A549 (cell line): ENCODE measurements around the gene CABP1. TPM values are rescaled to one million over a fixed set of nuclear protein-coding genes. Genes with fewer than 3 reads are reported as not detected.

Experiments used
- ATAC-seq, 2 experiments: fragments of 200-7000 bp in 1 of 2; fragments of >200 bp in 1 of 2; cut with Nextera tagmentation in 1 of 2; cut with Tn5 transposase in 1 of 2; 3 replicates each; pipeline versions ENCODE4 v1.8.0 to v1.9.1; 2018 to 2020; ENCODE audit warnings: mild to moderate bottlenecking in 1 of 2, moderate library complexity in 1 of 2
- CTCF ChIA-PET: fragments of 300-600 bp; sonication (Branson Sonifier 250); formaldehyde crosslinking; extraction: SDS; loops from one replicate; lab custom pipeline; 2021; ENCODE audit warnings: antibody characterized with exemption, inconsistent platforms; lab: Yijun Ruan, JAX
- POLR2A ChIA-PET: fragments of 350-600 bp; formaldehyde crosslinking; extraction: SDS; loops from one replicate; lab custom pipeline; 2021; ENCODE audit warnings: antibody characterized with exemption, inconsistent platforms; lab: Yijun Ruan, JAX
- DNase-seq, 2 experiments: peaks; one replicate each; pipeline versions ENCODE4 v3.0.0 to v3.0.0-alpha.2; 2011 to 2016; ENCODE audit warnings: low read depth in 1 of 2, low spot score in 1 of 2
- FAIRE-seq: peaks from 2 replicates; lab custom pipeline; 2011; peaks lifted over from hg19 to GRCh38; lab: Jason Lieb, UNC
- H3K27ac ChIP-seq, 2 experiments: fragments of >200 bp; sonication (Bioruptor Twin); formaldehyde crosslinking; 3 replicates each; pipeline ENCODE4 v1.5.1; 2016 to 2017
- H3K4me1 ChIP-seq: fragments of >200 bp; sonication (Bioruptor Twin); formaldehyde crosslinking; 3 replicates; pipeline ENCODE4 v1.6.1; 2016
- H3K4me2 ChIP-seq: fragments of >200 bp; sonication (Bioruptor Twin); formaldehyde crosslinking; 3 replicates; pipeline ENCODE4 v1.6.1; 2016
- H3K4me3 ChIP-seq: fragments of >200 bp; sonication (Bioruptor Twin); formaldehyde crosslinking; 3 replicates; pipeline ENCODE4 v1.5.1; 2016
- H3K9me3 ChIP-seq: fragments of >200 bp; sonication (Bioruptor Twin); formaldehyde crosslinking; 3 replicates; pipeline ENCODE4 v1.6.1; 2016
- BHLHE40 ChIP-seq: IDR thresholded peaks from 2 replicates; pipeline ENCODE4 v1.6.1; 2012; ENCODE audit warnings: low read depth, low read length, inconsistent platforms
- CBX8 ChIP-seq: fragments of 200-600 bp; sonication (generic); IDR thresholded peaks from 2 replicates; pipeline ENCODE4 v1.6.1; 2016
- CEBPB ChIP-seq, 2 experiments: fragments of >200 bp in 1 of 2; sonication (Bioruptor Twin) in 1 of 2; formaldehyde crosslinking in 1 of 2; IDR thresholded peaks; 2 replicates each; pipeline ENCODE4 v1.6.1; 2012 to 2016
- CHD2 ChIP-seq: fragments of 150-350 bp; IDR thresholded peaks from 2 replicates; pipeline ENCODE4 v1.6.1; 2014; ENCODE audit warnings: low read length; ENCODE audit not compliant: partially characterized antibody
- EP300 ChIP-seq, 2 experiments: fragments of >200 bp; sonication (Bioruptor Twin); formaldehyde crosslinking; IDR thresholded peaks; 2 replicates in 1 of 2; 3 replicates in 1 of 2; pipeline ENCODE4 v1.6.1; 2016 to 2017
- ESRRA ChIP-seq: fragments of 150-350 bp; IDR thresholded peaks from 2 replicates; pipeline ENCODE4 v1.6.1; 2014; ENCODE audit warnings: mild to moderate bottlenecking, low read length, borderline replicate concordance
- FOSB ChIP-seq: fragments of 250-450 bp; sonication (Bioruptor Pico); IDR thresholded peaks from 2 replicates; pipeline ENCODE4 v1.5.0; 2020; ENCODE audit warnings: mild to moderate bottlenecking, moderate library complexity
- FOSL2 ChIP-seq, 2 experiments: fragments of 450-650 bp in 1 of 2; fragments of >200 bp in 1 of 2; sonication (Bioruptor Twin) in 1 of 2; formaldehyde crosslinking; IDR thresholded peaks; 2 replicates each; pipeline versions ENCODE4 v1.5.0 to v1.6.1; 2016 to 2020; ENCODE audit warnings: mild to moderate bottlenecking in 1 of 2, moderate library complexity in 1 of 2
- GATA3 ChIP-seq: IDR thresholded peaks from 2 replicates; pipeline ENCODE4 v1.6.1; 2012; ENCODE audit warnings: borderline replicate concordance
- HDAC2 ChIP-seq: fragments of 200-600 bp; sonication (generic); IDR thresholded peaks from 2 replicates; pipeline ENCODE4 v1.6.1; 2016
- NFE2L2 ChIP-seq: fragments of 150-350 bp; conservative IDR thresholded peaks from 2 replicates; pipeline ENCODE4 v1.6.1; 2014; ENCODE audit warnings: low read length
- PHF8 ChIP-seq: fragments of 200-600 bp; sonication (generic); IDR thresholded peaks from 2 replicates; pipeline ENCODE4 v1.6.1; 2016; ENCODE audit warnings: low read depth, mild to moderate bottlenecking, antibody characterized with exemption, moderate library complexity, borderline replicate concordance
- RAD21 ChIP-seq, 2 experiments: fragments of >200 bp in 1 of 2; sonication (Bioruptor Twin) in 1 of 2; formaldehyde crosslinking in 1 of 2; IDR thresholded peaks in 1 of 2; conservative IDR thresholded peaks in 1 of 2; 2 replicates in 1 of 2; 3 replicates in 1 of 2; pipeline ENCODE4 v1.6.1; 2012 to 2018; ENCODE audit warnings: inconsistent platforms in 1 of 2
- RARB ChIP-seq: fragments of 250-450 bp; sonication (Bioruptor Pico); IDR thresholded peaks from 2 replicates; pipeline ENCODE4 v1.8.0; 2021; ENCODE audit warnings: mild to moderate bottlenecking, moderate library complexity
- RFX5 ChIP-seq: fragments of 450-650 bp; IDR thresholded peaks from 2 replicates; pipeline ENCODE4 v1.7.1; 2014; ENCODE audit warnings: antibody characterized with exemption, mild to moderate bottlenecking, moderate library complexity
- ZC3H11A ChIP-seq: fragments of 450-650 bp; IDR thresholded peaks from 2 replicates; pipeline ENCODE4 v1.6.1; 2014; ENCODE audit warnings: antibody characterized with exemption, mild to moderate bottlenecking
- ZNF302 ChIP-seq: fragments of 250-450 bp; sonication (Bioruptor Pico); IDR thresholded peaks from 2 replicates; pipeline ENCODE4 v1.9.0; 2021; ENCODE audit warnings: inconsistent platforms, mild to moderate bottlenecking, moderate library complexity
- WGBS: methylation state at CpG from one replicate; pipeline ENCODE4 v1.1.6; 2017; ENCODE audit errors: missing lambda C conversion rate; 5-methylcytosine and 5-hydroxymethylcytosine counted together
- polyA plus RNA-seq, 4 experiments: library from polyadenylated mRNA; depleted of rRNA in 3 of 4; stranded (reverse); fragments of >200 nt; fragmentation: RNase III in 1 of 4; extraction: RNeasy Plus Mini Kit Qiagen cat#74134 plus additional on column Dnase treatment in 1 of 4; gene quantifications; 2 replicates in 3 of 4; 3 replicates in 1 of 4; pipeline ENCODE4 v1.2.3, GENCODE V29; 2011 to 2017
- TF ChIP-seq, protein P1 (sequence below): IDR thresholded peaks from 2 replicates; pipeline ENCODE4 v1.6.1; 2012
- TF ChIP-seq, protein P2 (sequence below): fragments of 250-450 bp; sonication (Bioruptor Pico); IDR thresholded peaks from 2 replicates; pipeline ENCODE4 v1.5.0; 2021; ENCODE audit warnings: mild to moderate bottlenecking, moderate library complexity, borderline replicate concordance
- TF ChIP-seq, protein P3 (sequence below): fragments of 150-350 bp; IDR thresholded peaks from 2 replicates; pipeline ENCODE4 v1.6.1; 2014; ENCODE audit warnings: low read depth, mild to moderate bottlenecking, low read length
- TF ChIP-seq, protein P4 (sequence below): fragments of 450-650 bp; IDR thresholded peaks from 2 replicates; pipeline ENCODE4 v1.6.1; 2014; ENCODE audit warnings: antibody characterized with exemption
- TF ChIP-seq, protein P5 (sequence below): IDR thresholded peaks from 2 replicates; pipeline ENCODE4 v1.6.1; 2012
- TF ChIP-seq, protein P6 (sequence below): fragments of >200 bp; sonication (Bioruptor Twin); formaldehyde crosslinking; IDR thresholded peaks from 3 replicates; pipeline ENCODE4 v1.6.1; 2016

The CABP1 gene
- polyA plus RNA-seq, 2 of the 4 experiments (the other 2 are of a cell fraction): 0.15 to 0.22 TPM

DNA sequence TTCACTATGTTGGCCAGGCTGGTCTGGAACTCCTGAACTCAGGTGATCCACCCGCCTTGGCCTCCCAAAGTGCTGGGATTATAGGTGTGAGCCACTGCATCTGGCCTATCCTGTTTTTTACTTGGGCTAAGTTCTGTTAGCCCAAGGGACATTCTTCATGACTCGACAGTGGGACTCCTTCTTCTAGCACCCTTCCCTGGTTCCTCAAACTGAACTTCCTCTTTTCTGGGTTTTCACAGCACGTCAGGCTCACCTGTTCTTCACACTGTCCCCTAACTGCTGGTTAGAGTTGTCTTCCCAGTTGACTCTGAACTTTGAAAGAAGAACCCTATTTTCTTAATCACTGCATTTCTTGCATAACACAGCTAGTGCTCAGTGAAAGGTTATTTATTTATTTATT, 22.5 kb downstream of the CABP1 start:
- POLR2A ChIA-PET: no interaction called here
- ATAC-seq (no peak), FAIRE-seq (no peak), DNase-seq (no peak)
- CTCF ChIA-PET: interaction anchor here (0.7 to 3.1 kb wide), 3 partner anchors 12 to 72 kb away, joined by 3 to 26 read pairs (median 3); no protein-coding TSS in a partner anchor
- no peak overlapping the region for H3K4me2 ChIP-seq
- TF ChIP-seq, protein P1, sequence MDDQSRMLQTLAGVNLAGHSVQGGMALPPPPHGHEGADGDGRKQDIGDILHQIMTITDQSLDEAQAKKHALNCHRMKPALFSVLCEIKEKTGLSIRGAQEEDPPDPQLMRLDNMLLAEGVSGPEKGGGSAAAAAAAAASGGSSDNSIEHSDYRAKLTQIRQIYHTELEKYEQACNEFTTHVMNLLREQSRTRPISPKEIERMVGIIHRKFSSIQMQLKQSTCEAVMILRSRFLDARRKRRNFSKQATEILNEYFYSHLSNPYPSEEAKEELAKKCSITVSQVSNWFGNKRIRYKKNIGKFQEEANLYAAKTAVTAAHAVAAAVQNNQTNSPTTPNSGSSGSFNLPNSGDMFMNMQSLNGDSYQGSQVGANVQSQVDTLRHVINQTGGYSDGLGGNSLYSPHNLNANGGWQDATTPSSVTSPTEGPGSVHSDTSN: no peak
- TF ChIP-seq PHF8 (no peak), FOSL2 (IDR thresholded peaks at IDR 0.05) (no peak), FOSL2 (CRISPR knock-in tag; IDR thresholded peaks at IDR 0.05) (no peak)
- H3K4me1 ChIP-seq: no peaks in the 10 kb centered on the region
- 65% methylated on average over 3 of the region's 3 CpGs for WGBS
- H3K9me3 ChIP-seq: no peaks in the 10 kb centered on the region
- no peak overlapping the region for H3K27ac ChIP-seq
- H3K4me3 ChIP-seq: no peak overlapping the region

DNA sequence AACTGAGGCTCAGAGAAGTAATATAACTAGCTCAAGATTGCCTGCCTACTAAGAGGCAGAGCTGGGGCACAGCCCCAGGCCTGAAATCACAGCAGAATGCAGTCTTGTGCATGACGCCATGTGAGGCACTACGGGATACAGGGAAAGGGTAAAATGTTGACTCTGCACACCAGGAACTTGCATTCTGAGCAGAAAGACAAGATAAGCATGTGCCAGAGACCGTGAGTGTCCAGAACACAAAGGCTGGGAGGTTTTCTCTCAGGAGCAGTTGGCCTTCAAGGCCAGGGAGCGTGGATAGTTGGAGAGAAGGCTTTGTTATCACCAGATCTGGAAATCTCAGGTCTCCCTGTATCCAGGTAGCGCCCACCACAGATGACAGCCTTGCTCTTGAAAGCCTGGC, 23.3 kb downstream of the CABP1 start:
- POLR2A ChIA-PET: no interaction called here
- DNase-seq (no peak), ATAC-seq (no peak), FAIRE-seq (no peak)
- CTCF ChIA-PET: interaction anchor here (1.1 to 3.1 kb wide), 3 partner anchors 14 to 72 kb away, joined by 3 to 26 read pairs (median 11); no protein-coding TSS in a partner anchor
- Histone ChIP-seq H3K4me1 (no peaks in the 10 kb centered on the region), H3K27ac (no peak overlapping the region), H3K4me2 (no peak overlapping the region), H3K4me3 (no peak overlapping the region), H3K9me3 (no peaks in the 10 kb centered on the region)
- 71% methylated on average over 5 of the region's 5 CpGs for WGBS
- TF ChIP-seq CBX8: no peak
- TF ChIP-seq RFX5: no peak
- TF ChIP-seq ZNF302 (CRISPR knock-in tag): no peak
- no peak for TF ChIP-seq RAD21 (conservative IDR thresholded peaks at IDR 0.05 in 1 of 2, IDR thresholded peaks at IDR 0.05 in 1 of 2)
- TF ChIP-seq, protein P2, sequence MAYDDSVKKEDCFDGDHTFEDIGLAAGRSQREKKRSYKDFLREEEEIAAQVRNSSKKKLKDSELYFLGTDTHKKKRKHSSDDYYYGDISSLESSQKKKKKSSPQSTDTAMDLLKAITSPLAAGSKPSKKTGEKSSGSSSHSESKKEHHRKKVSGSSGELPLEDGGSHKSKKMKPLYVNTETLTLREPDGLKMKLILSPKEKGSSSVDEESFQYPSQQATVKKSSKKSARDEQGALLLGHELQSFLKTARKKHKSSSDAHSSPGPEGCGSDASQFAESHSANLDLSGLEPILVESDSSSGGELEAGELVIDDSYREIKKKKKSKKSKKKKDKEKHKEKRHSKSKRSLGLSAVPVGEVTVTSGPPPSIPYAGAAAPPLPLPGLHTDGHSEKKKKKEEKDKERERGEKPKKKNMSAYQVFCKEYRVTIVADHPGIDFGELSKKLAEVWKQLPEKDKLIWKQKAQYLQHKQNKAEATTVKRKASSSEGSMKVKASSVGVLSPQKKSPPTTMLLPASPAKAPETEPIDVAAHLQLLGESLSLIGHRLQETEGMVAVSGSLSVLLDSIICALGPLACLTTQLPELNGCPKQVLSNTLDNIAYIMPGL (CRISPR knock-in tag): no peak
- TF ChIP-seq, protein P3, sequence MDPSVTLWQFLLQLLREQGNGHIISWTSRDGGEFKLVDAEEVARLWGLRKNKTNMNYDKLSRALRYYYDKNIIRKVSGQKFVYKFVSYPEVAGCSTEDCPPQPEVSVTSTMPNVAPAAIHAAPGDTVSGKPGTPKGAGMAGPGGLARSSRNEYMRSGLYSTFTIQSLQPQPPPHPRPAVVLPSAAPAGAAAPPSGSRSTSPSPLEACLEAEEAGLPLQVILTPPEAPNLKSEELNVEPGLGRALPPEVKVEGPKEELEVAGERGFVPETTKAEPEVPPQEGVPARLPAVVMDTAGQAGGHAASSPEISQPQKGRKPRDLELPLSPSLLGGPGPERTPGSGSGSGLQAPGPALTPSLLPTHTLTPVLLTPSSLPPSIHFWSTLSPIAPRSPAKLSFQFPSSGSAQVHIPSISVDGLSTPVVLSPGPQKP: no peak
- TF ChIP-seq CHD2: no peak
- TF ChIP-seq, protein P4, sequence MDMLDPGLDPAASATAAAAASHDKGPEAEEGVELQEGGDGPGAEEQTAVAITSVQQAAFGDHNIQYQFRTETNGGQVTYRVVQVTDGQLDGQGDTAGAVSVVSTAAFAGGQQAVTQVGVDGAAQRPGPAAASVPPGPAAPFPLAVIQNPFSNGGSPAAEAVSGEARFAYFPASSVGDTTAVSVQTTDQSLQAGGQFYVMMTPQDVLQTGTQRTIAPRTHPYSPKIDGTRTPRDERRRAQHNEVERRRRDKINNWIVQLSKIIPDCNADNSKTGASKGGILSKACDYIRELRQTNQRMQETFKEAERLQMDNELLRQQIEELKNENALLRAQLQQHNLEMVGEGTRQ: no peak
- TF ChIP-seq EP300 (IDR thresholded peaks at IDR 0.05): no peak
- TF ChIP-seq, protein P5, sequence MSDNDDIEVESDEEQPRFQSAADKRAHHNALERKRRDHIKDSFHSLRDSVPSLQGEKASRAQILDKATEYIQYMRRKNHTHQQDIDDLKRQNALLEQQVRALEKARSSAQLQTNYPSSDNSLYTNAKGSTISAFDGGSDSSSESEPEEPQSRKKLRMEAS: no peak

DNA sequence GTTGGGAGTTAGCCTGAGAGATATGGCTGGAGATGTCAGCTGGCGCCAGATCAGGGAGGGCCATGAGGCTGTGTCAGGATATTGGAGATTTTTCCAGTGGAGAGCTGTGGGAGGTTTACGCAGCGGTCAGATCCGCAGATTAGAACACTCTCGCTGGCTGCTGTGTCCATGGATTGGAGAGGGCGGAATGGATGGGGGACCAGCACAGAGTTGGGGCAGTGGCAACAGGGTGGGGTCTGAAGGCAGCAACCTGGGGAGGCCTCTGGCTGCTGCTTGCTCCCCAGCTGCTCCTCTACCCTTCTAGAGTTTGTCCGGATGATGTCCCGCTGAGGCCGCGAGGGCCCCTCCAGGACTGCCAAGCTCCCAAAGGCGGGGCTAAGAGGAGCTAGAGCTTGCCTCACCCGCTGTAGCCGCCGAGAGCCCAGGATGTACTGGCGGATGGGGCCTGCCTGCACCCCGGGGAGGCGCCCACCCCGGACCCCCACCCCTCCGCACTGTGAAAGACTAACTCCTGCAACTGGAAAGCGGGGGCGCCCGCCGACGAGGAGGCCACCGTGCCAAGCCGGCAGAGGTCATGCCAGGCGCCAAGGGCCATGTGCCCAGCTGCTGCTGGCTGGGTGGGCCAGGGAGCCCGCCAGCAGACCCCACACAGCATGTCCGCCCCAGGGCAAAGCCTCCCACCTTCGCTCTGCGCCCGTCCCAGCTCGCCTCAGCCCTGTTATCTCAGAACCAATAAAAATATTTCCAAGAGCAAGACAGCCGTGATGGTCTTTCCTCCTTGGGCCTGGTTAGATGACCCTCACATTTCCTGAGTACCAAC, 26.4 kb downstream of the CABP1 start:
- Histone ChIP-seq H3K4me1 (0 out of 3 replicates have a peak, but pooled peaks cover 4% of the 10 kb centered on the region), H3K9me3 (no peaks in the 10 kb centered on the region), H3K27ac (no peak overlapping the region), H3K4me2 (no peak overlapping the region), H3K4me3 (no peak overlapping the region)
- CTCF ChIA-PET: interaction anchor here (0.6 to 1.7 kb wide), 4 partner anchors 9 to 300 kb away, joined by 3 to 8 read pairs (median 4); no protein-coding TSS in a partner anchor
- WGBS: 86% methylated on average over 29 of the region's 34 CpGs
- FAIRE-seq: no peak
- DNase-seq: no peak
- TF ChIP-seq NFE2L2: no peak
- no peak for TF ChIP-seq ESRRA
- TF ChIP-seq, protein P1: no peak
- TF ChIP-seq FOSB: no peak
- TF ChIP-seq, protein P6, sequence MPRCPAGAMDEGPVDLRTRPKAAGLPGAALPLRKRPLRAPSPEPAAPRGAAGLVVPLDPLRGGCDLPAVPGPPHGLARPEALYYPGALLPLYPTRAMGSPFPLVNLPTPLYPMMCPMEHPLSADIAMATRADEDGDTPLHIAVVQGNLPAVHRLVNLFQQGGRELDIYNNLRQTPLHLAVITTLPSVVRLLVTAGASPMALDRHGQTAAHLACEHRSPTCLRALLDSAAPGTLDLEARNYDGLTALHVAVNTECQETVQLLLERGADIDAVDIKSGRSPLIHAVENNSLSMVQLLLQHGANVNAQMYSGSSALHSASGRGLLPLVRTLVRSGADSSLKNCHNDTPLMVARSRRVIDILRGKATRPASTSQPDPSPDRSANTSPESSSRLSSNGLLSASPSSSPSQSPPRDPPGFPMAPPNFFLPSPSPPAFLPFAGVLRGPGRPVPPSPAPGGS: no peak
- no peak for TF ChIP-seq ZC3H11A
- TF ChIP-seq BHLHE40: no peak
- TF ChIP-seq CBX8: no peak
- no peak for TF ChIP-seq CEBPB (IDR thresholded peaks at IDR 0.05)
- no peak for TF ChIP-seq HDAC2
- TF ChIP-seq GATA3: no peak
- TF ChIP-seq RARB (CRISPR knock-in tag): no peak
- ATAC-seq: no peak; a peak in 2 of 6 replicates
- POLR2A ChIA-PET: no interaction called here
